Activated CD8-positive, alpha-beta memory T cell treated with anti-CD3 and anti-CD28 coated beads, Interleukin-2, amount 10 ng/mL, durations not matched to agents 7 days and 5 days (primary cell): ENCODE measurements around the gene TFPI. TPM values are rescaled to one million over a fixed set of nuclear protein-coding genes. Genes with fewer than 3 reads are reported as not detected.

ENCODE experiments used
- ATAC-seq: fragments of 150-1000 bp; cut with Tn5 transposase; one replicate; pipeline ENCODE4 v1.10.0; 2021; ENCODE audit warnings: moderate library complexity
- CTCF ChIA-PET: fragments of 350-600 bp; sonication (Branson Sonifier 250); formaldehyde crosslinking; loops from one replicate; lab custom pipeline; 2021; ENCODE audit warnings: antibody characterized with exemption; lab: Charles Lee
- DNase-seq: peaks from one replicate; pipeline ENCODE4 v3.0.0-alpha.2; 2020
- H3K27ac Mint-ChIP-seq: one replicate; pipeline ENCODE4 v1.8.0; 2021; ENCODE audit warnings: mild to moderate bottlenecking, mixed read lengths
- H3K27me3 Mint-ChIP-seq: one replicate; pipeline ENCODE4 v1.8.0; 2021; ENCODE audit warnings: mixed read lengths
- H3K36me3 Mint-ChIP-seq: one replicate; pipeline ENCODE4 v1.8.0; 2021; ENCODE audit warnings: mild to moderate bottlenecking, mixed read lengths
- H3K4me1 Mint-ChIP-seq: one replicate; pipeline ENCODE4 v1.8.0; 2021; ENCODE audit warnings: mixed read lengths
- H3K4me3 Mint-ChIP-seq: one replicate; pipeline ENCODE4 v1.8.0; 2021; ENCODE audit warnings: mild to moderate bottlenecking, moderate library complexity, mixed read lengths
- H3K9me3 Mint-ChIP-seq: one replicate; pipeline ENCODE4 v1.8.0; 2022; ENCODE audit warnings: low read depth, mixed read lengths
- total RNA-seq, 2 experiments: library from RNA; stranded (reverse); gene quantifications; one replicate each; pipeline ENCODE4 v1.2.3, GENCODE V29; 2021

Gene TFPI
- total RNA-seq, 2 experiments from 2014 or later: not detected

- CTCF ChIA-PET: no interaction called here
- Mint-ChIP-seq H3K27ac (no peak overlapping the region), H3K27me3 (no peaks in the 10 kb centered on the region), H3K4me3 (no peak overlapping the region), H3K4me1 (no peaks in the 10 kb centered on the region), H3K9me3 (no peaks in the 10 kb centered on the region), H3K36me3 (no peaks in the 10 kb centered on the region)
- ATAC-seq (no peak), DNase-seq (no peak)
Observed at GRCh38 chr2:187440101-187440675, 114.0 kb downstream of the TFPI start.

DNA sequence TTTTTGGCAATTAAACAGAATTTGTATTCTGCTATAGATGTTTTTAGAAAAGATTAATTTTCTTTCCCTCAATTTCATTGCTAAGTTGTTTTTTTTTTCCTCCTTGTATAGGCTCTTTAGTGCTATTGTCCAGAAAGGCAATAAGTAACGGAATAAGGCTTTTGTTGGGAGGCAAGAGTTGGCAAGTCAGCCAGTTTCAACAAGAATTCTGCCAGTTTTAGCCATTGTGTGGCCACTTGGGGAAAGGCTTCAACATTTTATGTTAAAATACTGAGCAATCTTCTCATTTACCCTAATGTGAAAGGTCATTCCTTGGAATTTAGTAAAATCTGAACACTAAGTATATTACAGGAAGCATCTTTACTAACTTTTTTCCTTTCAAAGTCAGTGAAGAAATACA, 115.8 kb downstream of the TFPI start:
- Mint-ChIP-seq H3K4me3 (no peak overlapping the region), H3K27me3 (no peaks in the 10 kb centered on the region), H3K4me1 (no peaks in the 10 kb centered on the region), H3K9me3 (no peaks in the 10 kb centered on the region), H3K36me3 (no peaks in the 10 kb centered on the region), H3K27ac (no peak overlapping the region)
- DNase-seq (no peak), ATAC-seq (no peak)
- CTCF ChIA-PET: no interaction called here

DNA sequence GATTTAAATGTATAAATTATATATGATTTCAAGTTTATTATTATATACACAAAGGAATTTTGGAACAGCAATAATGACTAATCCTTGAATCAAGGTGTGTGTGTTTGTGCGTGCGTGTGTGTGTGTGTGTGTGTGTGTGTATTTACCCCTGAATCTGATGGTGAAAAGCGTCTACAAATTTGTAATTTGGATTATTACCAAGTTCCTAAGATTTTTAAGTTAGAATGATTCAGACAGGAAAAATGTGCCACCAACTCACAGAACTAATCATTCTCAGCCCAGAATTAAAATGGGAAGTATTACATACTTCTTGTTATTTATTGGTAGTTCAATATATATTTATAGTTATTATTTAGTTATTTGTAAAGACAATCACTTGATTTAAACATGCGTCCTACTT, 118.5 kb downstream of the TFPI start:
- no peak overlapping the region for H3K4me3 Mint-ChIP-seq
- no peaks in the 10 kb centered on the region for H3K9me3 Mint-ChIP-seq
- no peaks in the 10 kb centered on the region for H3K4me1 Mint-ChIP-seq
- CTCF ChIA-PET: no interaction called here
- H3K27me3 Mint-ChIP-seq: no peaks in the 10 kb centered on the region
- no peak overlapping the region for H3K27ac Mint-ChIP-seq
- no peaks in the 10 kb centered on the region for H3K36me3 Mint-ChIP-seq
- DNase-seq (no peak), ATAC-seq (no peak)

GRCh38 chr2:187435078-187435477, 119.2 kb downstream of the TFPI start:
- ATAC-seq (no peak), DNase-seq (no peak)
- no peaks in the 10 kb centered on the region for H3K4me1 Mint-ChIP-seq
- H3K9me3 Mint-ChIP-seq: no peaks in the 10 kb centered on the region
- CTCF ChIA-PET: no interaction called here
- no peaks in the 10 kb centered on the region for H3K27me3 Mint-ChIP-seq
- no peak overlapping the region for H3K27ac Mint-ChIP-seq
- no peak overlapping the region for H3K4me3 Mint-ChIP-seq
- no peaks in the 10 kb centered on the region for H3K36me3 Mint-ChIP-seq

DNA sequence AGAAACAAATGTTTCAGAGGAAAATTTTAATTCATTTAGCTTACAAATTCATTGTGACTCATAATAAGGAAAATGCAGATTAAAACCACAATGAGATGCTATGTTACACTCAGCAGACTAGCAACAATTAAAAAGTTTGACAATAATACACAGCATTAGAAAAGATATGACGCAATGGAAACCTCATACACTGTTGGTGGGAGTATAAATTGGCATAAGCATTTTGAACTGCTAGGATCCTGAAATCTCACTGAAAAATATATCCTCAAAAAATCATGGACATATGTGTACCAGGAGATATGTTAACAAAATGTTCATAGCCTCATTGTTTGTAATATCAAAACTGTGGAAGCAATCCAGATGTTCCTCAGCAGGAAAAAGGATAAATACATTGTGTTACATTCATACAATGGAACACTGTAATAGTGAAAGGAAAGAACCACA, 119.9 kb downstream of the TFPI start:
- H3K9me3 Mint-ChIP-seq: no peaks in the 10 kb centered on the region
- no peak overlapping the region for H3K27ac Mint-ChIP-seq
- H3K4me3 Mint-ChIP-seq: no peak overlapping the region
- ATAC-seq (no peak), DNase-seq (no peak)
- H3K4me1 Mint-ChIP-seq: no peaks in the 10 kb centered on the region
- no peaks in the 10 kb centered on the region for H3K27me3 Mint-ChIP-seq
- no peaks in the 10 kb centered on the region for H3K36me3 Mint-ChIP-seq
- CTCF ChIA-PET: no interaction called here

DNA sequence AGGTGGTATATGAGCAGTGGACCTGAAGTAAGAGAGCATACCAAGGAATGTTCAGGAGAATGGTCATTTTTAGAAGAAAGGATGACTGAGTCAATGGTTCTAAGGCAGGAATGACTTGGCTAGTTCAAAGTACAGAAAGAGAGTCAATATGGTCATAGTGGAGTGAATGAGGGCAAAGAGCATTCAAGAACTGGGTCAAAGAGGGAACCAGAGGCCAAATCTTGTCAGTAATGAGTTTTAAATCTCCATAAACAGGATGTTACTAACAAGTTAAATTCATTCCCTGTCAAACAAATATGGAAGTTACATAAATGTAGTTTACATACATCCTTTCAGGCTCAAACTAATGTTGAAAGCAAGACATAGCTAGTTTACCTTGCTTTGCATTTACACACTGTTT, 122.3 kb downstream of the TFPI start:
- Mint-ChIP-seq H3K27ac (no peak overlapping the region), H3K4me3 (no peak overlapping the region), H3K9me3 (no peaks in the 10 kb centered on the region), H3K36me3 (no peaks in the 10 kb centered on the region), H3K4me1 (no peaks in the 10 kb centered on the region), H3K27me3 (no peaks in the 10 kb centered on the region)
- CTCF ChIA-PET: no interaction called here
- no peak for ATAC-seq
- DNase-seq: no peak

DNA sequence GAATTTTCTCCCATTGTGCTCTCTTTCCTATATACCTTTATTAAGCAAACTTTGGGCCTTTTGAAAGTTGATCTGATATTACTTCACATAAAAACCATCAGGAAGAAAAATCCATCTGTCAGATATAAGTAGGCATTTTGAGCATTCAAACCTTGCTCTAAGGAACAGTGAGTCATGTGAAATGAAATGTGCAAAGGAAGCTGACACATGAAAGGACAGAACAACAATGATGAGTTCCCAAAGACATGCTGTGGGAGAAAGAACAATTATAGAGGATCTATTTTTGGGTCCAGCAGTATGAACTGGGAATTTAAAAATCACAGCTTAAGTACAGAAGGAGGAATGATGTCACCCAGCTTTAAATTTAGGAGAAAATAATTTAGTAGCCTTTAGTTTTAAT, 124.2 kb downstream of the TFPI start:
- no peak overlapping the region for H3K4me3 Mint-ChIP-seq
- no peaks in the 10 kb centered on the region for H3K4me1 Mint-ChIP-seq
- no peaks in the 10 kb centered on the region for H3K27me3 Mint-ChIP-seq
- no peak for ATAC-seq
- DNase-seq: no peak
- CTCF ChIA-PET: no interaction called here
- H3K36me3 Mint-ChIP-seq: no peaks in the 10 kb centered on the region
- no peaks in the 10 kb centered on the region for H3K9me3 Mint-ChIP-seq
- no peak overlapping the region for H3K27ac Mint-ChIP-seq

DNA sequence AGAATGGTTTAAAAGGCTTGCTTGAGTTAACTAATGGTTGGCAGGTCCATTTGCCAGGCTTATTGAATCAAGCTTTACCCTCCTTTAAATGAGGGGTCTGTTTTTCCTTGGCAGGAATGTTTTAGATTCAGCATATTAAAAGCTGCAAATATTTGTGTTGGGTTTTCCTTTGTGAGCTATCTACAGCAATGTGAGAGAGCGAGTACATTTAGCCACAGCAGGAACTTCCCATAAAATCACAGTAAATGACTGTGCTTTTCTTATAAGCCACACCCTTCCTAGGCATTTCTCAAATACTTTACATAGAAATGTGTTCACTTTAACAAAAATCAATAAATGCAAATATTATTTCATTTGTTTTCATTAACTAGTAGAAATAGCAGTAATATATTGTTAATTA, 130.1 kb downstream of the TFPI start:
- DNase-seq: no peak
- H3K27me3 Mint-ChIP-seq: no peaks in the 10 kb centered on the region
- ATAC-seq: no peak
- CTCF ChIA-PET: no interaction called here
- no peak overlapping the region for H3K27ac Mint-ChIP-seq
- H3K4me3 Mint-ChIP-seq: no peak overlapping the region
- no peaks in the 10 kb centered on the region for H3K4me1 Mint-ChIP-seq
- no peaks in the 10 kb centered on the region for H3K9me3 Mint-ChIP-seq
- H3K36me3 Mint-ChIP-seq: no peaks in the 10 kb centered on the region

DNA sequence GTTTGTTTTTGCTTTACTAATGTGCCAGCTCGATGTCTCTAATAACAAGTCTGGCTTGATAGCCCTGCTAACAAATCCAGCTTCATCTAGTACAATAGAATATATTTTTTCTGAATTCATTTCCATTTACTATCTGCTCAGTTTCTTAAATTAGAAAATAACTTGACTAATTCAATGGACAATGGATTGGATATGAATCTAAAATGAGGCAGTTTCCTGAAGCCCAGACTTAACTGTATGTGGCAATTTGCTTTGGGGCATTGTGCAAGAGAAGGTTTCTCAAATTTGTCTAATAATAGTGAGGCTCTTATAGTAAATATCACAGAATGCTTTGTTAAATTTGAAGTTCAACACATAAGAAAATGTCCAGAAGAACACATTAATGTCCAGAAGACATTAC, 132.0 kb downstream of the TFPI start:
- ATAC-seq (no peak), DNase-seq (no peak)
- H3K27ac Mint-ChIP-seq: no peak overlapping the region
- no peaks in the 10 kb centered on the region for H3K9me3 Mint-ChIP-seq
- no peak overlapping the region for H3K4me3 Mint-ChIP-seq
- CTCF ChIA-PET: no interaction called here
- H3K27me3 Mint-ChIP-seq: no peaks in the 10 kb centered on the region
- H3K4me1 Mint-ChIP-seq: no peaks in the 10 kb centered on the region
- H3K36me3 Mint-ChIP-seq: no peaks in the 10 kb centered on the region

DNA sequence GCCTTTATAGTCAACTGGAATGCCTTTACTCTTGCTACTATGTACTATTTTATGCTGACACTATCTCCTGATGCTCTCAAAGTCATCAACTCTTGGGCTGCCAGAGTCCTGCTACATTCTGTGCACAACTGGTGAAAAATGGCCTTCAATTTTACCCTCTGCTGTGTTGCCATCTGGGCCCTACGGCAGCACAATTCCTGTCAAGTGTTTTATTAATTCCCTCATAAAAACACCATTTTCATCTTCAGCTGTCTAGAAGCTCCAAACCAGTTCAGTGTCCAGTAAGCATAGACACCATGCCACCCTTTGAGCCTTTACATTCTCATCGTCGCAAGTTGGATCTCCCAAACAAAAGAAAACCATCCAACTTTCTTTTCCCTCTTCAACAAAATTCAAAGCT, 132.7 kb downstream of the TFPI start:
- Mint-ChIP-seq H3K27me3 (no peaks in the 10 kb centered on the region), H3K4me3 (no peak overlapping the region), H3K36me3 (no peaks in the 10 kb centered on the region), H3K4me1 (no peaks in the 10 kb centered on the region), H3K27ac (no peak overlapping the region), H3K9me3 (no peaks in the 10 kb centered on the region)
- DNase-seq (no peak), ATAC-seq (no peak)
- CTCF ChIA-PET: no interaction called here

DNA sequence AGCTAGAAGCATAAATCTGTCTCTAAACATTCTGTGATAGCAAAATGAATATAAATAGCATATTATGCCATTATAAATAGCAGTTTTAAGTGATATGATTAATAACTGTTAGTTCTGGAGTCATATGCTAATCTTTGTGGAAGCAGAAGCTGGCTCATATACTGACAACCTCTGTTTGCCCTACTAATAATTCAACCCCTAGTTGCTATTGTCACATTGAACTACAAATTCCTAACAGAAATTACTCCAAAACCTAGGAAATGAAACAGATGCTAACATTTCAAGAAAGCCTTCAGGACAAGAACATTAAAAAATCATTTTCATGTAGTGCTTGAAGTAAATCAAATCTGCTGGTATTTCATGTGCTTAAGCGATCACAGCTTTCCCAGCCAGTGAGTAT, 134.4 kb downstream of the TFPI start:
- CTCF ChIA-PET: no interaction called here
- DNase-seq: no peak
- H3K36me3 Mint-ChIP-seq: no peaks in the 10 kb centered on the region

DNA sequence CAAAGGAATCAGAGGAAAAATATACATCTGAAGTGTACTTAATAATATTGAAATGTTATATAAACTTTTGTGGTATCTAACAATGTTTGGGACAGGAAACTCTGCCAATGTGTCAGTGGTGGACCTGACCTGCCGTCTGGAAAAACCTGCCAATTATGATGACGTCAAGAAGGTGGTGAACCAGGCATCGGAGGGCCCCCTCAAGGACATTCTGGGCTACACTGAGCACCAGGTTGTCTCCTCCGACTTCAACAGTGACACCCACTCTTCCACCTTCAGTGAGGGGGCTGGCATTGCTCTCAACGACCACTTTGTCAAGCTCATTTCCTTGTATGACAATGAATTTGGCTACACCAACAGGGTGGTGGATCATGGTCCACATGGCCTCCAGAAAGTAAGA, 138.8 kb downstream of the TFPI start:
- H3K36me3 Mint-ChIP-seq: no peaks in the 10 kb centered on the region
- peaks cover 4% of the 10 kb centered on the region for H3K9me3 Mint-ChIP-seq
- no peak for DNase-seq
- no peaks in the 10 kb centered on the region for H3K27me3 Mint-ChIP-seq
- H3K4me1 Mint-ChIP-seq: no peaks in the 10 kb centered on the region
- CTCF ChIA-PET: interaction anchor here (1.1 kb wide), 1 partner anchor 11 kb away, joined by 3 read pairs; no protein-coding TSS in a partner anchor
- ATAC-seq: no peak
- no peak overlapping the region for H3K27ac Mint-ChIP-seq
- H3K4me3 Mint-ChIP-seq: no peak overlapping the region

More for the DNA sequence above, 134.4 kb downstream of the TFPI start:
- Mint-ChIP-seq H3K27me3 (no peaks in the 10 kb centered on the region), H3K4me1 (no peaks in the 10 kb centered on the region), H3K27ac (no peak overlapping the region), H3K9me3 (no peaks in the 10 kb centered on the region), H3K4me3 (no peak overlapping the region)
- ATAC-seq: no peak
